Stomach (tissue), 4 donors: ENCODE results near the gene BID.

Experiments
- CTCF ChIP-seq, 7 experiments: fragments of 450-650 bp in 4 of 7; fragments of 200-600 bp in 3 of 7; sonication (generic) in 3 of 7; IDR thresholded peaks; one replicate each; pipeline ENCODE4 v1.5.1; 2016 to 2019; ENCODE audit warnings: antibody characterized with exemption in 7 of 7, control low read depth in 2 of 7, mild to moderate bottlenecking in 1 of 7
- EP300 ChIP-seq: sonication (generic); formaldehyde crosslinking; IDR thresholded peaks from one replicate; pipeline ENCODE4 v1.6.1; 2017; ENCODE audit warnings: antibody characterized with exemption
- POLR2A ChIP-seq, 4 donors: fragments of 450-650 bp; IDR thresholded peaks; one replicate each; pipeline ENCODE4 v1.6.1; 2016; ENCODE audit warnings: antibody characterized with exemption in 4 of 4, control low read depth in 2 of 4, mild to moderate bottlenecking in 1 of 4, moderate library complexity in 1 of 4
- POLR2AphosphoS5 ChIP-seq, 3 donors: sonication (generic); formaldehyde crosslinking; IDR thresholded peaks; one replicate each; pipeline ENCODE4 v1.6.1; 2016; ENCODE audit warnings: antibody characterized with exemption in 3 of 3

DNA sequence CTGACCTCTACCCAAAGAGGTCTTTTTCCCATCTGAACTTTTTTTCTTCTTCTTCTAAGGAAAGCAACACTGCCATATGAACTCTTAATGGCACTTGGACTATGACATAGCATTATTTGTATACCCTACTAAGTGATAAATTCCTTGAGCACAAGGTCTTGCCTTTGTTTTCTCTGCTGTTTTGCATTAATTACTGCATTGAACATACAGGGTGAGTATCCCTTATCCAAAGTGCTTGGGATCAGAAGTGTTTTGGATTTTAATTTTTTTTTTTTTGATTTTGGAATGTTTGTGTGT is 48.8 kb downstream of the BID start:
- TF ChIP-seq CTCF (IDR thresholded peaks at IDR 0.05): no peak
- TF ChIP-seq POLR2A (IDR thresholded peaks at IDR 0.05): no peak
- no peak for TF ChIP-seq POLR2AphosphoS5 (IDR thresholded peaks at IDR 0.05)
- no peak for TF ChIP-seq EP300
